ENCODE data around the gene STRIP1.

Gene STRIP1, protein sequence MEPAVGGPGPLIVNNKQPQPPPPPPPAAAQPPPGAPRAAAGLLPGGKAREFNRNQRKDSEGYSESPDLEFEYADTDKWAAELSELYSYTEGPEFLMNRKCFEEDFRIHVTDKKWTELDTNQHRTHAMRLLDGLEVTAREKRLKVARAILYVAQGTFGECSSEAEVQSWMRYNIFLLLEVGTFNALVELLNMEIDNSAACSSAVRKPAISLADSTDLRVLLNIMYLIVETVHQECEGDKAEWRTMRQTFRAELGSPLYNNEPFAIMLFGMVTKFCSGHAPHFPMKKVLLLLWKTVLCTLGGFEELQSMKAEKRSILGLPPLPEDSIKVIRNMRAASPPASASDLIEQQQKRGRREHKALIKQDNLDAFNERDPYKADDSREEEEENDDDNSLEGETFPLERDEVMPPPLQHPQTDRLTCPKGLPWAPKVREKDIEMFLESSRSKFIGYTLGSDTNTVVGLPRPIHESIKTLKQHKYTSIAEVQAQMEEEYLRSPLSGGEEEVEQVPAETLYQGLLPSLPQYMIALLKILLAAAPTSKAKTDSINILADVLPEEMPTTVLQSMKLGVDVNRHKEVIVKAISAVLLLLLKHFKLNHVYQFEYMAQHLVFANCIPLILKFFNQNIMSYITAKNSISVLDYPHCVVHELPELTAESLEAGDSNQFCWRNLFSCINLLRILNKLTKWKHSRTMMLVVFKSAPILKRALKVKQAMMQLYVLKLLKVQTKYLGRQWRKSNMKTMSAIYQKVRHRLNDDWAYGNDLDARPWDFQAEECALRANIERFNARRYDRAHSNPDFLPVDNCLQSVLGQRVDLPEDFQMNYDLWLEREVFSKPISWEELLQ

DNA sequence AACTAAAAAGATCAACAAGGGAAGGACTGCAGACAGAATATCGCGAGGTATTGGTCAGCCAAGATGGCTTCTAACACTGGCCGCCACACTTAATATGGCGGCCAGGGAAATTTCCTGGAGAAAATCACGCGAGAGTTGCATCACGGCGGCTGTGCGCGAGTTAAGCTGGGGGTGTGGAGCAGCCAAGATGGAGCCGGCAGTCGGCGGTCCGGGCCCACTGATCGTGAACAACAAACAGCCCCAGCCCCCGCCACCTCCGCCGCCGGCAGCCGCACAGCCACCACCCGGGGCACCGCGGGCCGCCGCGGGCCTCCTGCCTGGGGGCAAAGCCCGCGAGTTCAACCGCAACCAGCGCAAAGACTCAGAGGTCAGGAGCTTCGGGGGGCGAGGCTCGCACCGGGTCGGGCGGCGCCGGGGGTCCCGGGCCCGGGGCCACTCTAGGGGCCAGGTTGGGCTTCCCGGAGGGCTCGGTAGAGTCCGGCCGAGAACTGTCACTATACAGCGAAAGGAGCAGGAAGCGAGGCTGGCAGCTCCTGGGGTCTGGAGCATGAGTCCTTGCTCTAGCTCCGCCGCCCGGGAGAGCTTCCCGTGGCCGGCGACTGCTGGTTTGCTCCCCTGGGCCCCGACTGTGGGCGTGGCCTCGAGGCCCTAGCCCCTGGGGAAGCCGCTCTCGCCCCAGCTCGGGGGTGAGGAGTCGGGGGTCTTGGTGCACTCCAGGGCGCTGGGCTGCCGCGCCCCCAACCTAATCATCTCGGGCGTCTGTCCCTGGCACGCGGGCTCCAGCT lies at the start of gene STRIP1:
Gene STRIP1 (plus strand): TSS at position 174 of the 785 bp plus-strand sequence. CDS start 14 bp downstream, at position 188.
- DNase-seq (ENCODE audit: low read depth in 3 of 3): peak; percentile 84 to 89 (median 84)

DNA sequence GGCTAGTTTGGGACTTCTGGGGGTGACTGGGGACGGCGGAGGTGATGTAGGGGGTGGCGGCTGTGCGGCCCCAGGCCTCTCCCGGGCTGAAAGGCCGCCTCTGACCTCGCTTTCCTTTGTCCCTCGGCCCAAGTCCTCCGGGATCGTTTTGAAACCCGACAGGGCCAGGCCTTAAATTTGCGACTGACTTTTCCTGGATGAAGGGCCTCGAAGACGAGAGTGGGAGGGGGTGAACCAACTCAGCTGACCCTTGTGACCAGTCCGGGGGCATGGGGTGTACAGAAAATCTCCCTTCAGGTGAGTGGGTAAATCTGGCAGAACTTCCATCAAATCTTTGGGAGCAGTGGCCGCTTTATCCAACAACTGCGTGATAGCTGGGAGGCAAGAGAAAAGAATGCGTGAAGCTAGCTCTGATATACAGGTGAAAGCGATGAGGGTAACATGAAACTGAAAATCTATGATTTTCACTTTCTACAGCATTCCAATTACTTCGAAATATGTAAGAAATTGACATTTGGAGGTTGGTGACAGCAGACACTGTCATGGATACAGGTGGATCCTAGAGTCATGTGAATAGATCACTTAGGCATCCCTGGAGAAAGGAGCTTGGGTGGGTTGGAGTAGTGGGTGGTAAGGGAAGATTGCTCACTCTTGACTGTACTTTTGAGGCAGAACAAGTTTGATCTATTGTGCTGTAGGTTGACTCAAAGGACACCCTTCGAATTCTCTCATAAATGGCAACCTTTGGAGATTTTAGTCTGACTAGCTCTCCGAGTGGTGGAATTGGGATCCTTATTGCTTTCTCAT lies 49.0 kb upstream of the STRIP1 start:
- no peak for DNase-seq (ENCODE audit: low read depth in 3 of 3)

- no peak for DNase-seq (ENCODE audit: low read depth in 3 of 3)
Measured at GRCh38 chr1:109986054-109986444, 48.4 kb upstream of the STRIP1 start.

- DNase-seq (ENCODE audit: low read depth in 3 of 3): no peak
Measured at GRCh38 chr1:109988349-109988914, 46.0 kb upstream of the STRIP1 start.

- no peak for DNase-seq (ENCODE audit: low read depth in 3 of 3)
Measured at GRCh38 chr1:109989506-109990301, 44.7 kb upstream of the STRIP1 start.

GRCh38 chr1:109990302-109990653 lies 44.1 kb upstream of the STRIP1 start:
- no peak for DNase-seq (ENCODE audit: low read depth in 3 of 3)

DNA sequence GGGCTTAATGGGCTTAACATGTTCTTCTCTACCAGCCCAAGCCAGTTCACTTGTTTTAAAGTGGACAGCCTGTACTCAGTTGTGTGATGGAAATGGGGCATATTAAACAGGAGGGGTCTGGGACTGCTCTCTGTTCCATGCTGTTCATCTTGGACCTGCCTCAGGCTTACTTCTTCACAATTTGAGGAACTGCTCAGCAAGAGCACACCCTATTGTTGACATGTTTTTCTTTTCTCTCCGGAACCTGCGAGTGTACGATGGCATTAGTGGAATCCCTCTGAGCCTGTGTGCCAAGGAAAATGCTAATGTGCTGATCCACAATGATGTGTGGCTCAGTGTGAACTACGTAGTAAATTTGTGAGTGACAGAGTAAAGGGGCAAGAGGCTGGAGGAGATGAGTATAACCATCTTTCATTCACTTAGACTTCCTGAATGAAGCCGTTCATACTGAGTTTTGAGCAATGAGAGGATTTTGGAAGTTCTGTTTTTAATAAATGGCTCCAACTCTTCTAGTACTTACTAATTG lies 43.0 kb upstream of the STRIP1 start:
- DNase-seq (ENCODE audit: low read depth in 3 of 3): no peak

GRCh38 chr1:109993885-109994284 lies 40.5 kb upstream of the STRIP1 start:
- DNase-seq (ENCODE audit: low read depth in 3 of 3): no peak

GRCh38 chr1:109994654-109995053 lies 39.8 kb upstream of the STRIP1 start:
- no peak for DNase-seq (ENCODE audit: low read depth in 3 of 3)

- no peak for DNase-seq (ENCODE audit: low read depth in 3 of 3)
Measured at GRCh38 chr1:109995536-109995935, 38.9 kb upstream of the STRIP1 start.

- no peak for DNase-seq (ENCODE audit: low read depth in 3 of 3)
Measured at GRCh38 chr1:109996476-109996875, 37.9 kb upstream of the STRIP1 start.

DNA sequence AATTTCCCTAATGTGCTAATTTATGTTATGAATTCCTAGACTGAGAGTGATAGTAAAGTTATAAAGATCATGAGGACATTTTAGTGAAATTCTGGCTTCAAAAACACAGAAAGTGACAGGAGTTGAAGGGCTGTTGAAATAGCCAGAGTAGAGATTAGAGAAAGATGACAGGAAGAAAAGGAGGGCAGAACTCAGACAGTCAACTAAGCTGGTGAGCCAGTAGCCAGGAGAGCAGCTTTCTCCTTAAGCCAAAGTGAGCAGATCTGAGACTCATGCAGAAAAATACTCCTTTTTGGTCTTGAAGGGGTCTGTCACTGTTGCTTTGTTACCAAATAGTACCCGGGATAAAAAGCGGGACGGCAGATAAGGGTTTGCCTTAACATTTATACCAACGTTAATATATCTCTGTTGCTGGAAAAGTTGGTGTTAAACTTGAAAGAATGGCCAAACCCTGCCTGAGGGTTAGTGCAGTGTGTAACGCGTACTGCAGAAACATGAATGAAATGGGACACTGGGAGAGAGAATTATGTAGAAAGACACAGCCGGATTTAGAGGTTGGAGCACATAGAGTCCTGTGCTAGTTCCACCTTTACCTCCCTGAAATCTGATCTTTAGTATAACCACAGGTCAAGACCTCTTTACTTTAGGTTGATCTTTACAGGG lies 37.1 kb upstream of the STRIP1 start:
- DNase-seq (ENCODE audit: low read depth in 3 of 3): no peak

DNA sequence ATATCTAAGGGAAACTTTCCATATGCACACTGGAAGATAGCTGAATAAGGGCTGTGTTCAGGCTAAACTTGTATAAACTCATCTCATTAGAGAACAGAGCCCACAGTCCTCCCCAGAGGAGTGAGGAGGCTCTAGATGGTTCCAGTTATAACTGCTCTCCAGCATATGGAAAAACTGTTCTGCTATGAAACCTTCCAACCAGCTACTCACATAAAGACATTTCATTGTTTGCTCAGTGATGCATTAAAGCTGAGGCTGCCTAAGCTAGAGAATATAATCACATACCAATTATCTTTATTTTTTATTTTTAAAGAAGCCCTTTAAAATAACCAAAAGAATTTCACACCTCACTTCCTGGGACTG lies 36.6 kb upstream of the STRIP1 start:
- no peak for DNase-seq (ENCODE audit: low read depth in 3 of 3)

DNA sequence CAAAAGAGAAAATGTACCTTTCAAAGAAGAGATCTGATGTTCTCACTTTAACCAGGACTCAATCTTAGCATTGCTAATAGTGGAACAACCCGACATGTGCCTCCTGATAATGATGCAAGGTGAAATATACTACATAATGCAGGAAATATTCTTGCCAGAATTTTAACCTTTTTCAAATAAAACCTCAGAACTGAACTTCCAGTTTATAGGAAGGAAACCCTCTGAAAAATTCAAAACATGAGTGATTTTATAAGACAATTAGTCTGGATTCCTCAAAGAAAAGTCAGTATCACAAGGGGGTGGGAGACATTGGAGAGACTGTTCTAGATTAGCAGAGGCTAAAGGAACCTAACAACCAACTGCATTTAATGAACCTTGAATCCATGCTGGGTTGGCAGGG lies 31.7 kb upstream of the STRIP1 start:
- no peak for DNase-seq (ENCODE audit: low read depth in 3 of 3)

GRCh38 chr1:110003747-110004428 lies 30.5 kb upstream of the STRIP1 start:
- DNase-seq (ENCODE audit: low read depth in 3 of 3): peak in 2 of 3 experiments; percentile 18 to 45

- no peak for DNase-seq (ENCODE audit: low read depth in 3 of 3)
Measured at GRCh38 chr1:110004583-110004982, 29.8 kb upstream of the STRIP1 start.

DNA sequence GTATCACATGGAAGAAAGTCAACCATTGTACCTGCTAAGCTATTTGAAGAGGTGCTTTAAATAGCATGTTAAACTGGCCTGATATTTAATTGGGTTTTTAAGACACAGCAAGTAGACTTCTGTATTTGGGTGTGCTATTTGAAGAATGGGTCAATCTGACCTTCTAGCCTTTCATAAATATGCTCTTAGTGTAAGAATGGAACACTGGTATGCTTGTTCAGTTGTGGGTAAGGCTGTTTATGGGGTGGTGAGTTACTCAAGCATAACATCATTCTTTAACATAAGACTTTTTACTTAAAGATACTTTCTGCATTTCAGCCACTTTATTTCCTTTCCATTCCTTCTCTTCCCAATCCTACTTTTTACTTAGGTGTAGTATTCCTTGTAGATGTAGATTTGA lies 28.5 kb upstream of the STRIP1 start:
- DNase-seq (ENCODE audit: low read depth in 3 of 3): no peak

- no peak for DNase-seq (ENCODE audit: low read depth in 3 of 3)
Measured at GRCh38 chr1:110006516-110006915, 27.9 kb upstream of the STRIP1 start.

All from stimulated activated CD4-positive, alpha-beta T cell treated with anti-CD3 and anti-CD28 coated beads, TNF-alpha, amount 100 ng/mL, for 24 hours (primary cell).